Panc1 (cell line): ENCODE results near the gene CDK1.

ENCODE experiments used
- CTCF ChIP-seq: fragments of 450-650 bp; IDR thresholded peaks from 2 replicates; pipeline ENCODE4 v1.5.1; 2017; ENCODE audit warnings: mild to moderate bottlenecking
- POLR2AphosphoS5 ChIP-seq: IDR thresholded peaks from 2 replicates; pipeline ENCODE4 v1.6.1; 2012; ENCODE audit warnings: mild to moderate bottlenecking, low read depth, low read length, moderate library complexity
- REST ChIP-seq, 2 experiments: IDR thresholded peaks; 2 replicates each; pipeline ENCODE4 v1.6.1; 2011 to 2012; ENCODE audit warnings: low read depth in 2 of 2, control low read depth in 1 of 2, low read length in 1 of 2, mild to moderate bottlenecking in 1 of 2, moderate library complexity in 1 of 2; ENCODE audit not compliant: insufficient read depth in 1 of 2
- SIN3A ChIP-seq: IDR thresholded peaks from 2 replicates; pipeline ENCODE4 v1.6.1; 2012; ENCODE audit warnings: low read depth, mild to moderate bottlenecking, low read length, moderate library complexity, borderline replicate concordance; ENCODE audit not compliant: insufficient read depth
- TCF7L2 ChIP-seq: IDR thresholded peaks from 2 replicates; pipeline ENCODE4 v1.6.1; 2011; ENCODE audit warnings: mild to moderate bottlenecking, low read depth, low read length, inconsistent platforms

GRCh38 chr10:60733826-60734225 lies 44.5 kb upstream of the CDK1 start:
- TF ChIP-seq CTCF (no peak), REST (IDR thresholded peaks at IDR 0.05; ENCODE audit: insufficient read depth in 1 of 2, low read depth in 2 of 2, low read length in 1 of 2) (no peak), POLR2AphosphoS5 (no peak), SIN3A (no peak), TCF7L2 (no peak)
